GM12892 (cell line): ENCODE measurements around the gene SYK.

Experiments
- POLR2A ChIP-seq: IDR thresholded peaks from 2 replicates; pipeline ENCODE4 v1.6.1; 2011; ENCODE audit warnings: low read depth, low read length, control low read depth
- POLR2AphosphoS5 ChIP-seq: IDR thresholded peaks from 2 replicates; pipeline ENCODE4 v1.6.1; 2011; ENCODE audit warnings: low read depth, low read length, control low read depth
- TAF1 ChIP-seq: IDR thresholded peaks from 2 replicates; pipeline ENCODE4 v1.6.1; 2011; ENCODE audit warnings: low read depth, mild to moderate bottlenecking, control low read depth, low read length, borderline replicate concordance

DNA sequence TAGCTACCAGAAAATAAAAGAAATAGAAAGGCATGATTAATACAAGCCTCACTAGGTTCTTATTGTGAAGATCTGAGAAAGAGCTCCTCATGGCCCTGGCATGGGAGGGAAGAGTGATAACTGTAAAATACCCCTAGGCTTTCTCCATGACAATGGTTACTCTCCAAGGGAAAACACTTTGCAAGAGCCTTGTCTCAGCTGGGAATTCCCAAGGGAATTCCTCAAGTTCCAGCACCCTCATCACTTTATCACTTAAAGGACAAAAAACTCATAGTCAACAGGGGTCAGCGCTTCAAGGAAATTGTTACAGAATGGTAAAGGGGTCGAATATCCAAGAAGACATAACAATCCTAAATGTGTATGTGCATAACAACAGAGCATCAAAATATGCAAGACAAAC lies 21.2 kb downstream of the SYK start:
- TF ChIP-seq POLR2A = no peak
- no peak for TF ChIP-seq TAF1
- TF ChIP-seq POLR2AphosphoS5 = no peak
